Breast epithelium (tissue), 3 donors: ENCODE measurements around the gene PRDX2.

ENCODE experiments used
- CTCF ChIP-seq, 3 donors: fragments of 450-650 bp; IDR thresholded peaks; one replicate each; pipeline ENCODE4 v1.5.1; 2016 to 2017; ENCODE audit warnings: antibody characterized with exemption in 3 of 3, mild to moderate bottlenecking in 3 of 3, moderate library complexity in 3 of 3
- POLR2AphosphoS5 ChIP-seq, 3 donors: sonication (generic); formaldehyde crosslinking; IDR thresholded peaks; one replicate each; pipeline ENCODE4 v1.6.1; 2017; ENCODE audit warnings: antibody characterized with exemption in 3 of 3

DNA sequence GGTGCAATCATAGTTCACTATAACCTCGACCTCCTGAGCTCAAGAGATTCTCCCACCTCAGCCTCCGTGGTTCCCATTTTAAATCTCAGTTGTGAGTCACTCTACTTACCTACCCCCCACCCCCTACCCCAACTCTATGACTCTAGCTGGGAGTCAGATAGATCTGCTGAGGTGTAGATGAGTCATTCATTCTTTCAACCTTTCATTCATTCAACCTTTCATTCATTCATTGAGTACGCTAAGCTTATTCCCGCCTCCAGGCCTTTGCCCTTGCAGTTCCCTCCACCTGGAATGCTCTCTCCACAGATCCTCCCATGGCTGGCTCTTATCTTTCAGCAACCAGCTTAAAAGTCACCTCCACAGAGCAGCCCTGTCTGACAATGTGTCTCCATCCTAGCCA lies 35.6 kb upstream of the PRDX2 start:
- TF ChIP-seq POLR2AphosphoS5 (IDR thresholded peaks at IDR 0.05) (no peak), CTCF (IDR thresholded peaks at IDR 0.05) (no peak)
